Panc1 (cell line): ENCODE measurements around the gene PIK3IP1.

ENCODE experiments used
- POLR2AphosphoS5 ChIP-seq: IDR thresholded peaks from 2 replicates; pipeline ENCODE4 v1.6.1; 2012; ENCODE audit warnings: mild to moderate bottlenecking, low read depth, low read length, moderate library complexity
- SIN3A ChIP-seq: IDR thresholded peaks from 2 replicates; pipeline ENCODE4 v1.6.1; 2012; ENCODE audit warnings: low read depth, mild to moderate bottlenecking, low read length, moderate library complexity, borderline replicate concordance; ENCODE audit not compliant: insufficient read depth
- TF ChIP-seq, protein P1 (sequence below): fragments of 450-650 bp; IDR thresholded peaks from 2 replicates; pipeline ENCODE4 v1.5.1; 2017; ENCODE audit warnings: mild to moderate bottlenecking

DNA sequence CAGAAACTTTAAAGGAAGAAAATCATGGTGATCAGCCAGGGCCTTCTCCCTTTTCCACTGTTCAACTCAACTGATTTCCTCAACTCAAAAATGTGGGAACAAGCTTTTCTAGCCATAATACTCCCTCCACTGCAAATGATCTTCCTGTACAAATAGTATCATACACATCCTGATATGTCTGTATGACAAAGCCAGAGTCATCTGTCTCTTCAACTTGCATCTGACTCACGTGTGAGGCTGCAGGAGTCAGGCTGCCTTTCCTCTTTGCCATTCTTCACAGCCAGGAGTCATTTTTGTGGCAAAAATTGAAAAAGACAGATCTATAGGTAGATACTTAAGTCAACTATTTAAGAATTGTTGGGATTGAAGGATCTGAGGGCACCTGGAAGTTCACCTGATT lies 40.6 kb upstream of the PIK3IP1 start:
- TF ChIP-seq, protein P1, sequence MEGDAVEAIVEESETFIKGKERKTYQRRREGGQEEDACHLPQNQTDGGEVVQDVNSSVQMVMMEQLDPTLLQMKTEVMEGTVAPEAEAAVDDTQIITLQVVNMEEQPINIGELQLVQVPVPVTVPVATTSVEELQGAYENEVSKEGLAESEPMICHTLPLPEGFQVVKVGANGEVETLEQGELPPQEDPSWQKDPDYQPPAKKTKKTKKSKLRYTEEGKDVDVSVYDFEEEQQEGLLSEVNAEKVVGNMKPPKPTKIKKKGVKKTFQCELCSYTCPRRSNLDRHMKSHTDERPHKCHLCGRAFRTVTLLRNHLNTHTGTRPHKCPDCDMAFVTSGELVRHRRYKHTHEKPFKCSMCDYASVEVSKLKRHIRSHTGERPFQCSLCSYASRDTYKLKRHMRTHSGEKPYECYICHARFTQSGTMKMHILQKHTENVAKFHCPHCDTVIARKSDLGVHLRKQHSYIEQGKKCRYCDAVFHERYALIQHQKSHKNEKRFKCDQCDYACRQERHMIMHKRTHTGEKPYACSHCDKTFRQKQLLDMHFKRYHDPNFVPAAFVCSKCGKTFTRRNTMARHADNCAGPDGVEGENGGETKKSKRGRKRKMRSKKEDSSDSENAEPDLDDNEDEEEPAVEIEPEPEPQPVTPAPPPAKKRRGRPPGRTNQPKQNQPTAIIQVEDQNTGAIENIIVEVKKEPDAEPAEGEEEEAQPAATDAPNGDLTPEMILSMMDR, result no peak
- TF ChIP-seq SIN3A, result no peak
- TF ChIP-seq POLR2AphosphoS5, result no peak
